GM18505 (cell line): ENCODE measurements around the gene RNU1-3.
"Not testable (repeated sequence)": the region's sequence is repeated elsewhere in the genome, so short reads cannot be mapped to it uniquely, and the experiment has no call there.

Experiments
- ATAC-seq: cut with Tn5 transposase; IDR thresholded peaks from one replicate; pipeline ENCODE4 v1.9.1; 2021; ENCODE audit not compliant: unreplicated experiment
- POLR2A ChIP-seq: IDR thresholded peaks from 4 replicates; pipeline ENCODE4 v1.6.1; 2011; ENCODE audit warnings: borderline replicate concordance; ENCODE audit not compliant: insufficient read depth, insufficient read length; ENCODE audit errors: extremely low read depth

Gene RNU1-3

DNA sequence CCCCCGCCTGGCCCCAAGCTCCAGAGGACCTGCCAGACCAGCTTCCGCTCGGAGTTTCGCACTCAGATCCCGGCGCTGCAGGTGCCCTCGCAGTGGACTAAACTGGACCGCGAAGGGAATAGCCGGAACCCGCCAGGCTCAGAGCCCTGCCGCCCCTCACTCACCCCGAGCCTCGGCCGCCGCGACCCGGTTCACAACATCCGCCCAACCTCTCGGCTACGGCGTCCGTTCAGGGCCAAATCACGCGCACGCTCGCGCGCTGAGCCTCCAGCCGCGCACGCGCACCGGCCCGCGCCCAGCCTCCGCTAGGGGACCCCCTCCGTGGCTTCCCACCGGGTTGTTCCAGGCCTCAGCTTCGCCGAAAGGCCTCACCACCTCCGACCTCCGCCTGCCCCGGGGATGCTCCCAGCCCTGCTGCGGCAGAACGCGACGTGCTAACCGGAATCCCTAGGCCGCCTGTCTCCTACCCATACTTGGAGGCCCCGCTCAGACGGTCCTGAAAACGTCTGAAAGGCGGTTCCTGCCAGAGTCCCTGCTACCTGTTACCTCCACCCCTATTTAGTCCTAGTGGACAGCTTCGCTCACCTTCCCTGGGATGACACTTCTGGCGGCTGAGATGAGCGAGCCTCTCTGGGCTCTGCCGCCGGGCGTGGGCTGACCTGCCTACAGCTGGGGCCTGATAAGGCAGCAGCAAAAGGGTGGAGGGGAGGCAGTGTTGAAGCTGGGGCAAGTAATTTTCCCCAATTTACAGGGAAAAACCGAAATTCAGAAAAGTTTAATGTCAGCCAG lies 22.1 kb downstream of the RNU1-3 start:
- peak; percentile 74 for ATAC-seq
- peak; percentile 94 for TF ChIP-seq POLR2A

DNA sequence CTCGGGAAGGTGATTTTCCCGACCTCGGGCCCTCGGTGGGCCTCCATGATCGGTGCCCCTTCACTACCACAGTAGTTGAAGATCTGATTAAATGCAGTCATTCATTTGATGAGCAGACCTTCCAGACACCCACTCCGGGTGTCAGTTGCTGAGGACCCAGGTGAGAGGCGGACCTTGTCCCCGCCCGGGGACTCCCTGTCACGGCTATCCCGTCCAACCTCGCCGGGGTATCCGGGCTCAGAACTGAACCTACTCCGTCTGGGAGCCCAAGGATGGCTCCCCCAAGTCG lies 22.6 kb downstream of the RNU1-3 start:
- no peak for ATAC-seq
- TF ChIP-seq POLR2A: no peak

DNA sequence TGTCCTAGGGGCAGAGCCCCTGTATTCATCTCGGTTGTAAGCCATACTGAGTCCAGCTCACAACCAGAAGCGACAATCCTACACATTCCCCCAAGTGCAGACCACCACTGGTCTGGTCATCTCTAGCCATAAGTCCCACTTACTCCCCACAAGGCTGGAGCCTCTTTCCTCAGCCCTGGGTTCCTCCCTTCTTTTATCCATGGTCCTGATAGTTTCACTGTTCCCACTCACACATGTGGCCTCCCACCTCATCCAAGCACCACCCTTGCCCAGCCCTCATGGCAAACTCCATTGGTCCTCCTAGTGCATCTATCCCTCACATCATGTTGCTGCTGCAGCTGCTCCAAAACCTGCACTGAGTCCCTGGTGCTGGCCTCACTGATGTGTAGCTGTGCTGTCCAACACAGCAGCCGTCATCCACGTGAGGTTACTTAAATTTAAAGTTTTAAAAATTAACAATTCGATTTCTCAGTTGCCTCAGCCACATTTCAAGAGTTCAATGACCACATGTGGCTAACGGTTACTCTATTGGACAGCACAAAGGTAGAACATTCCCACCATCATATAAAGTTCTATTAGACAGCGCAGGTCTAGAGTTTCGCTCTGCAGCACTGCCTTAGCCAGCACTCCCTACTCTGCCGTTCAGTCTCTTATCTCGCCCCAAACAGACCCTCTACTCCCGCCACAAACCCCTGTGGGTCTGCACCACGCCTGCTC lies 23.1 kb downstream of the RNU1-3 start:
- peak; percentile 2 for ATAC-seq

DNA sequence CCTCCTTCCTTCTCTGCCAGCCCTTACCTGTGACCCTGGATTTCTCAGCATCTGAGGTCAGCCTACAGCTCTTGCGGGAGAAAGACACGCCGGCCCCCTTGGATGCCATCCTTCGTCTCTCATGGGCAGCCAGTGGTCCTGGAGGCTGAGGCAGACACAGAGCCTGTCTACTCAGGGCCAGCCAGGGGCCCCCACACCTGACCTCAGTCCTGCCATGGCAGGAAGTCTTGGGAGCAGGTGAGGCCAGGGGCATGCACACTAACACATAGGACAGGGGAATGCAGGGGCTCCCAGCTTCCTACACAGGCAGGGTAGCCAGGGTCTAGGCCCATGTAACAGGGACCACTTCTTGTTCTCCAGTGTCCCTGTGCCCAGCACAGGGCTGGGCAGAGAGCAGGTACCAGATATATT lies 23.7 kb downstream of the RNU1-3 start:
- ATAC-seq: not testable (repeated sequence)

DNA sequence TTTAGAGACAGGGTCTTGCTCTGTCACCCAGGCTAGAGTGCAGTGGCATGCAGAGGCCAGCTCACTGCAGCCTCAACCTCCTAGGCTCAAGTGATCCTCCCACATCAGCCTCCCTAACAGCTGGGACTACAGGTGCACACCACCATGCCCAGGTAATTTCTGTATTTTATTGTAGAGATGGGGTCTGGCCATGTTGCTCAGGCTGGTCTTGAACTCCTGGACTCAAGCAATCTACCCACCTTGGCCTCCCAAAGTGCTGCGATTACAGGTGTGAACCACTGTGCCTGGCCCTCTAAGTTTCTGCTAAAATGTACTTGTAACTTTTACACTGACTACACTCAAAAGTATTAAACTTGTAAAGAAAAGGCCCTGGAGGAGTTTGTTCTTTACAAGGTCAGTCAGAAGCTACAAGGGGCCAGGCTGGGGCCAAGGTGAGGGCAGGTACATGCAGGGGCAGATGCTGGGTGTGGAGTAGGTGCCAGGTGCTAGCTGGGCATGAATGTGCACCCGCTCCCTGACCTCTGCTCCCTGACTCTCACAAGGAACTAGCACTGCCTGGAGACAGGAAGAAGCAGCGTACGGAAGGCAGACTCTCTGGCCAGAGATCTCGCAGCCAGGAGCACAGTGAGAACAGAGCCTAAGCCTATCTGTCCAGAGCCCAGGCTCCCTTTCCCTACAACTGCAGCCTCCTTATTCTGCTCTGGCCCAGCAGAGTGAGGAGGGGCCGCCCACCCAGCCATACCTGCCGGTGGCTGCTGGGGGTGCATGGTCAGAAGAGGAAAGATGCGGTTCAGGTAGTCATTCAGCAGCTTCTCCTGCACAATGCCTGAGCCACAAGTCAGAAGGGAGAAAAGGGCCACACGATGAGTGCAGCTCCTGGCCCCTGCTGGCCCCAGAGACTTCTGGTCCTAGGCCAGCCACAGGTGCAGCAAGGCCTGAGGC lies 24.5 kb downstream of the RNU1-3 start:
- ATAC-seq: not testable (repeated sequence)

DNA sequence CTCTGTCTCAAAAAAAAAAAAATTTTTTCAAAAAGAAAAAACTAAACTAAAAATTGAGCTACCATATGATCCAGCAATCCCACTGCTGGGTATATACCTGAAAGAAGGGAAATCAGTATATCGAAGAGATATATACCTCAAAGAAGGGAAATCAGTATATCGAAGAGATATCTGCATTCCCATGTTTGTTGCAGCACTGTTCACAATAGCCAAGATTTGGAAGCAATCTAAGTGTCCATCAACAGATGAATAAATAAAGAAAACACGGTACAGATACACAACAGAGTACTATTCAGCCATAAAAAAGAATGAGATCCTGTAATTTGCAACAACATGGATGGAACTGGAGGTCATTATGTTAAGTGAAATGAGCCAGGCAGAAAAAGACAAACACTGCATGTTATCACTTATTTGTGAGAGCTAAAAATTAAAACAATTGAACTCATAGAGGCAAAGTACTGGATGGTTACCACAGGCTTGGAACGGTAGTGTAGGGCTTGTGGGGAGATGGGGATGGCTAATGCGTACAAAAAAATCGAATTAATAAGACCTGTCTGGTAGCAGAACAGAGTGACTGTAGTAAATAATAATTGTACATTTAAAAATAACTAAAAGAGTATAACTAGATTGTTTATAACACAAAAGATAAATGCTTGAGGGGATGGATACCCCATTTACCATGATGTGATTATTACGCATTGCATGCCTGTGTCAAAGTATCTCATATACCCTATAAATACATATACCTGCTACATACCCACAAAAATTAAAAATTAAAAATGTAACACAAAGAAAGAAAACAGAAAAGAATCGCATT lies 25.4 kb downstream of the RNU1-3 start:
- not testable (repeated sequence) for ATAC-seq

DNA sequence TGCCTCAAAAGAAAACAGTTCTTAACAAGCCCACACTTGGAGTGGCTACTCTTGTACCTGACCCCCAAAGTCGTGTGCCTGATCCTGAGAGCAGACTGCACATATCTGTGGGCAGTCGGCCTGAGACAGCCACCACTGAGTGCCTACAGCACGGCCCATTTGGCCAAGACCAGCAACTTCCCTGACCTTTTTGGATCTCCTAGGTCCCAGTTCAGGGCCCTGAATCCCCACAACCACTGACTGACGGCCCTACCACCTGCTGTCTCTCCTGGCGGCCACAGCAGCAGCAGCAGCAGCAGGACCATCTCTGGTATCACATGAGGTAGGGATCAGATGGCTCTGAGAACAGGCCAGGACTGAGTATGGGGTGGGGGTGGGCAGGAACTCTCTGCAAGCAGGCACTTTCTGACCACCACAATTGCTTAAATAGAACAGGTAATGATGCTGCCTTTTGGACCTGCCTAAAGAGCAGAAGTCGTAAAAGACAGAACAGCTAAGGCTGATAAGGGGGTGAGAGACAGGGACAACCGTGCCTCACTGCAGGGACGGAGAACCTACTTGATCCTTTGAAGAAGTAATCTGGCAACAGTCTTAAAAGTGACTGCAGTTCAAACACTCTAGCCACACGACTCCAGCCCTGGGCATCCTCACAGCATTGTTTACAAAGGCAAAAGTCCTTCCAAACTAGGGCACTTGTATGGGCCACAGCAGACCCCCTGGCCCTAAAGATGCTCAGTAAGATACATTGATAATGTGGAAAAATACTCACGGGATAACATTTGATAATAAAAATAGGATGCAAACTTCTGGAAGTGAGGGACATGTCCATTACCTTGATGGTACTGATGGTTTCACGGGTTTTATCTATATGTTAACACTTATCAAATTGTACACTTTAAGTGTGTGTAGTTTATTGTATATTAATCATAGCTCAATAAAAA lies 27.4 kb downstream of the RNU1-3 start:
- not testable (repeated sequence) for ATAC-seq

DNA sequence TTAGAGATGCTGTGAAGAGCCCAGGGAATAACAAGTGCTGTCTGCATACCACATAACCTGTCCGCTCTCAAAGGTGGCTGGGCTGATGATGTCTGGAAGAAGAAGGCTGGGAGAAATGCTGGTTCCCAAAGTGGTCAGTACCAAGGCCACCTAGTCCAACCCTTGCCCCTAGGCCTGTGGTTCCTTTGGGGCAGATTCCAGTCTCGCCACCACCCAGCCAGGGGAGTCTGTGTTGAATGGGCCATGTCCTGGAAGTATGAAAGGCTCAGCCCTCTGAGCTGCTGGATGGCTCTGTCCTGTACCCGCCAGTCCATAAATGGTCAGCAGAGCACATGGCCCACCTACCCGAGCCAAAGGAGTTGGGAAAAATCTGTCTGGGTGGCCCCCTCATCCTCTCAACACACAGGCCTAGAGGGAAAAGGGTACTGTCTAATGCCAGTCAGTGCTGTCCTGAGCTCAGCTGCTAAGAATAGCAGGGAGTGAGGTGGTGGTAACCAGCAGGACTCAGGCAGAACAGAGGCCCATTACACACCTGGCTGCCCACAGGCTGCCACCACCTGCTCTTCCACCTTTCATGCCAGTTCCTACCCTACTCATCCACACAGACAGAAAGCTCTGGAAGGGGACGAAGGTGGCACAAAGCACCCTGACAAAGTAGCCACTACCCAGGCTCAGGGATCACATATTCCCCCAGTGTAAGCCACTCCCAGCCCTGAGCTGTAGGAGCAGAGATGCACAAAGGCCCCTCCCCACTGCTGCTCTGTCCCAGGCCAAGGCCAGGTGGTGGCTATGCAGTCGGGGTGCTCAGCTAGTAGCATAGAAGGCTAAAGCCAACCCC lies 28.6 kb downstream of the RNU1-3 start:
- ATAC-seq: not testable (repeated sequence)

DNA sequence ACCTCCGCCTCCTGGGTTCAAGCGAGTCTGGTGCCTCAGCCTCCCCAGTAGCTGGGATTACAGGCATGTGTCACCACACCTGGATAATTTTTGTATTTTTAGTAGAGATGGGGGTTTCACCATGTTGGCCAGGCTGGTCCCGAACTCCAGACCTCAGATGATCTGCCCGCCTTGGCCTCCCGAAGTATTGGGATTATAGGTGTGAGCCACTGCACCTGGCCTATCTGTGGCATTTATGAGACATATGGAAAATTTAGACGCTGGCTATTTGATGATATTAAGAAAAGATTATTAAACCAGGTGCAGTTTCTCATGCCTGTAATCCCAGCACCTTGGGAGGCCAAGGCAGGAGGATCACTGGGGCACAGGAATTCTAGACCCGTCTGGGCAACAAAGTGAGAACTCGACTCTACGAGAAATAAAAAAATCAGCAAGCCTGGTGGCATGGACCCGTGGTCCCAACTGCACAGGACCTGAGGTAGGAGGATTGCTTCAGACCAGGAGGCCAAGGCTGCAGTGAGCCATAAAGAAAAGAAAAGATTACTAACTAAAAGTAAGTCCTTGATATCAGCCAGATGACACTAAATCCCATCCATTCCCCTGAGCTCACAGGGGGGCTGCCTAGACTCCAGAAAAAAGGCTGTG lies 30.1 kb downstream of the RNU1-3 start:
- not testable (repeated sequence) for ATAC-seq

DNA sequence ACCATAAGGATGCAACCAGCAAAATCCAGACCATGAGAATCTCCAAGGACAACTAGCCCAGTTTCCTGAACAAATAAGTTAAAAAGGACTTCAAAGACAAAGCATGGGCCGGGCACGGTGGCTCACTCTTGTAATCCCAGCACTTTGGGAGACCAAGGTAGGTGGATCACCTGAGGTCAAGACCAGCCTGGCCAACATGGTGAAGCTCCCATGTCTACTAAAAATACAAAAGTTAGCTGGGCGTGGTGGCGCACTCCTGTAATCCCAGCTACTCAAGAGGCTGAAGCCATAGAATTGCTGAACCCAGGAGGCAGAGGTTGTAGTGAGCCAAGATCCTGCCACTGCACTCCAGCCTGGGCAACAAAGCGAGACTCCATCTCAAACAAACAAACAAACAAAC lies 30.8 kb downstream of the RNU1-3 start:
- not testable (repeated sequence) for ATAC-seq

DNA sequence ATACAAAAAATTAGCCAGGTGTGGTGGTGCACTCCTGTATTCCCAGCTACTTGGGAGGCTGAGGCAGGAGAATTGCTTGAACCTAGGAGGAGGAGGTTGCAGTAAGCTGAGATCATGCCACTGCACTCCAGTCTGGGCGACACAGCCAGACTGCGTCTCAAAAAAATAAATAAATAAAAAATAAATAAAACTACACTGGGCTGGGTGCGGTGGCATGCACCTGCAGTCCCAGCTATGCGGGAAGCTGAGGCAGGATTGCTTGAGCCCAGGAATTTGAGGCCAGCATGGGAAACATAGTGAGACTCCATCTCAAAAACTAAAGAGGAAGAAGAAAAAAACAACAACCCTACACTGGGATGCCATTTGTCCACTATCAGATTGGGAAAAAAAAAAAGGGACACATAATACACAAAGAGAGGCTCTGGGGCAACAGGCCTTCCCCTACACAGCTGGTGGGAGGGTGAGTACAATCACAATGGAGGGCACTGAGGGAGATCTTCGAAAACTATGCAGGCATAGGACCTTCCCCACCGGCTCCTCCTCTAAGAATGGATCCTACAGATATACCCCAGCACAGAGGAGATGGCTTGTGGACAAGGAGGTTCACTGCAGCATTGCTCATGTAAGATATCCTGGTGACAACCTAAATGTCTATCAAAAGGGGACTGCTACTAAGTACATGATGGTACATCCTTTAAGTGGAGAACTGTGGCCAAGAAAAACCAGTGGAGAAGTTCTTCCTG lies 33.0 kb downstream of the RNU1-3 start:
- ATAC-seq: not testable (repeated sequence)

DNA sequence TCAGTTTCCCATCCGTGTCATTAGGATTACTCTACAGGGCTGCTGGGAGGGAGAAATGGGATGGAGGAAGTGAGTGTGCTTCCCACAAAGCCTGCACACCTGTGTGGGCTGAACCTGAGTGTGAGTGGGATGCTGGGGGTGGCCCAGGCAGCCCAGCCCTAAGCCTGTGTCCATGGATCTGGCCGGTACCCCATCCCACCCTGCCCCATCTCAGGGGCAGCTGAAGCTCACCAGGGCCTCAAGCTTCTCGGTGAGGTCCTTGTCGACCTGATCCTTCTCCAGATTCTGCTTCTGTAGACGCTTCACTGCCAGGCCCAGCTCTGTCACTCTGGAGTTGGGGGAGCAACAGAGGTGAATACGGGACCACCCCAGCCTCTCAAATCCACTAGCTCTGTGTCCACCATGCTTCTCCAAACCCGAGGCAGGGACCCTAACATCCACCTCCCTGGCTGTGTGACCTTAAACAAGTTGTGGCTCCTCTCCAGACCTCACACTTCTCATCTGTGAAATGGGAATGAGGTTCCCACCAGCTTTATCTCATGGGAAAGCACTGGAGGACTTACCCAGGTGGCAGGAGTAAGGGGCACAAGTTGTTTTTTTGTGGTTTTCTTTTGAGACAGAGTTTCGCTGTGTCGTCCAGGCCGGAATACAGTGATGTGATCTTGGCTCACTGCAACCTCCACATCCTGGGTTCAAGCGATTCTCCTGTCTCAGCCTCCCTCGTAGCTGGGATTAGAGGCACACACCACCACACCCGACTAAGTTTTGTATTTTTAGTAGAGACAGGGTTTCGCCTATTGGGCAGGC lies 34.5 kb downstream of the RNU1-3 start:
- not testable (repeated sequence) for ATAC-seq
